HL-60 (cell line): Measurements from ENCODE around the gene HCLS1.

Source experiments
- DNase-seq, 2 experiments: peaks; one replicate each; pipeline ENCODE4 v3.0.0-alpha.2; 2010 to 2020; ENCODE audit warnings: low read depth in 1 of 2, low spot score in 1 of 2
- H3K27ac ChIP-seq: fragments of 250-450 bp; sonication (Bioruptor Pico); replicated peaks from 2 replicates; pipeline ENCODE4 v1.5.1; 2020; ENCODE audit warnings: mild to moderate bottlenecking, moderate library complexity
- H3K27me3 ChIP-seq: fragments of 250-450 bp; sonication (Bioruptor Pico); 2 replicates; pipeline ENCODE4 v1.5.1; 2021; ENCODE audit warnings: mild to moderate bottlenecking, moderate library complexity; ENCODE audit not compliant: insufficient read depth, poor library complexity, severe bottlenecking
- H3K4me3 ChIP-seq: replicated peaks from 2 replicates; pipeline ENCODE4 v1.5.1; 2011; ENCODE audit warnings: mild to moderate bottlenecking, control low read depth, low read length; ENCODE audit not compliant: insufficient read depth
- GABPA ChIP-seq: IDR thresholded peaks from 2 replicates; pipeline ENCODE4 v1.6.1; 2012; ENCODE audit warnings: low read depth
- POLR2AphosphoS5 ChIP-seq: IDR thresholded peaks from 2 replicates; pipeline ENCODE4 v1.6.1; 2012; ENCODE audit warnings: low read depth
- REST ChIP-seq: IDR thresholded peaks from 2 replicates; pipeline ENCODE4 v1.6.1; 2012; ENCODE audit warnings: low read depth; ENCODE audit not compliant: insufficient replicate concordance
- SPI1 ChIP-seq: IDR thresholded peaks from 2 replicates; pipeline ENCODE4 v1.6.1; 2012; ENCODE audit warnings: low read depth, mild to moderate bottlenecking, borderline replicate concordance
- TF ChIP-seq, protein P1 (sequence below): IDR thresholded peaks from one replicate; pipeline ENCODE4 v1.5.1; 2011; ENCODE audit warnings: low read length, control low read depth, inconsistent platforms; ENCODE audit not compliant: insufficient read depth

The HCLS1 gene

DNA sequence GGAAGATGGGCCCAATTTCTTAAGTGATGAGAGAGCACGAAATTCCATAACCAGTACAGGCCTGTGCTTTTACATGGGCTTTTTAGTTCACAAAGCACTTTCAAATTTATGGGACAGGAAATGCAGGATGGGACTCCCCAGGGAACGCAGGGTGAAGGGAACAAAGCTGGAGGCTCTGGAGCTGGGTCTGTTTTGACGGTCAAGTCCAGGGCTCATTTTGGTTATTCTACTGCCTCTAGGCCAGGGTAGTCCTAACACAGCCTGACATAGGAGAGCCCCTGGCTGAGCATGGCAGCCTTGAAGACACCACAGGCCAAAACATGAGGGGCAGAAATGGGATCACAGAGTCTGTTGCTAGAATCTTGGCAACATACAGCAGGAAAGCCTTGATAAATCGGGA, 33.5 kb downstream of the HCLS1 start:
- TF ChIP-seq POLR2AphosphoS5 (no peak), REST (no peak), GABPA (no peak), SPI1 (no peak)
- TF ChIP-seq, protein P1, sequence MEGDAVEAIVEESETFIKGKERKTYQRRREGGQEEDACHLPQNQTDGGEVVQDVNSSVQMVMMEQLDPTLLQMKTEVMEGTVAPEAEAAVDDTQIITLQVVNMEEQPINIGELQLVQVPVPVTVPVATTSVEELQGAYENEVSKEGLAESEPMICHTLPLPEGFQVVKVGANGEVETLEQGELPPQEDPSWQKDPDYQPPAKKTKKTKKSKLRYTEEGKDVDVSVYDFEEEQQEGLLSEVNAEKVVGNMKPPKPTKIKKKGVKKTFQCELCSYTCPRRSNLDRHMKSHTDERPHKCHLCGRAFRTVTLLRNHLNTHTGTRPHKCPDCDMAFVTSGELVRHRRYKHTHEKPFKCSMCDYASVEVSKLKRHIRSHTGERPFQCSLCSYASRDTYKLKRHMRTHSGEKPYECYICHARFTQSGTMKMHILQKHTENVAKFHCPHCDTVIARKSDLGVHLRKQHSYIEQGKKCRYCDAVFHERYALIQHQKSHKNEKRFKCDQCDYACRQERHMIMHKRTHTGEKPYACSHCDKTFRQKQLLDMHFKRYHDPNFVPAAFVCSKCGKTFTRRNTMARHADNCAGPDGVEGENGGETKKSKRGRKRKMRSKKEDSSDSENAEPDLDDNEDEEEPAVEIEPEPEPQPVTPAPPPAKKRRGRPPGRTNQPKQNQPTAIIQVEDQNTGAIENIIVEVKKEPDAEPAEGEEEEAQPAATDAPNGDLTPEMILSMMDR, result no peak
- Histone ChIP-seq H3K27ac (no peak overlapping the region), H3K4me3 (no peak overlapping the region), H3K27me3 (no peaks in the 10 kb centered on the region)
- DNase-seq, result no peak

DNA sequence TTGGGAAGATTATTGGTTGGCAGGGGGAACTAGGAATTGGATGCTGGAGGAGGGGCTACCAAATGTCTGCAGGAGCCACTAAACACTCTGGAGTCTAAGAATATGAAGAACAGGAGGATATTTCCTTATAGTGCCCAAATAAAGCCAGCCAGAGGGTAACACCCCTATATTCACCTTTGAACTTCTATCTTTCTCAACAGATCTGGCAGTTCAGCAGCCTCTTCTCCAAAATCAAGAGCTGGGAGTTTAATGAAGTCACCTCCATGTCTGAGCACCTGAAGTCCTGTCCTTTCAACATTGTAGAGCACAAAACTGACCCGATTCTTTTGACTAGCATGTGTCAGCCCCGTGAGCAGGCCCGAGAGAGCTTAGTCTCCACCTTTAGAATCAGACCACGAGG, 34.2 kb downstream of the HCLS1 start:
- no peak for TF ChIP-seq POLR2AphosphoS5
- TF ChIP-seq, protein P1, result no peak
- TF ChIP-seq REST, result no peak
- TF ChIP-seq SPI1, result no peak
- TF ChIP-seq GABPA, result no peak
- no peak for DNase-seq

DNA sequence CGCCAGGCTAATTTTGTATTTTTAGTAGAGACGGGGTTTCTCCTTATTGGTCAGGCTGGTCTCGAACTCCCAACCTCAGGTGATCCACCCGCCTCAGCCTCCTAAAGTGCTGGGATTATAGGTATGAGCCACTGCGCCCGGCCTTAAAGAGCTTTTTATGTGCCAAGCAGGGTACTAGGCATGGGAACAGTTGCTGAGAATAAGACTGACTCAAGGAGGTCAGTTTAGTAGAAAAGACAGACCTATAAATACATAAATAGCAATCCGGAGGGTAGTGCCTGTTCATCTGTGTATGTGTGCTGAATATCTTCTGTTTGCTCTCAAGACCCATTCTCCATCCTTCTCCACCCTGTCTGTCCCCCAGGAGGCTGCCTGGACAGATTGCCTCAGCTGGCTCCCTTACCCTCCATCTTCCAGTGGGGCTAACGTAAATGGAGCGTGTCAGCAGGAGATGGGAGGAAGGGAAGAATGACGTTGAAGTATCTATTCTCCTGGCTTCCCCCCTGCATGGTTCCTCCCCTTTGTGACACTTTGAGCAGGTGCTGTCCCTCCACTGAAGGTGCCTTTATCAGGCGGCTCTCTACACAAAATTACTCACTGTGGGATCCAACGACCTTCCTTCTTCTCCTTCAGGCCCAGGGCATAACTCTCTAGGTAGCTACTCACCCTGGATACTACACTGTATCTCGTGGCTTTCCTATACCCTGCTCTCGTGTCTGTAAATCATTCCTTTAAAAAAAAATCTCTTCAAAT, 36.4 kb downstream of the HCLS1 start:
- H3K4me3 ChIP-seq, result no peak overlapping the region
- TF ChIP-seq REST, result no peak
- TF ChIP-seq, protein P1, result no peak
- TF ChIP-seq POLR2AphosphoS5, result no peak
- no peak for TF ChIP-seq SPI1
- TF ChIP-seq GABPA, result no peak
- H3K27me3 ChIP-seq, result no peaks in the 10 kb centered on the region
- no peak overlapping the region for H3K27ac ChIP-seq
- DNase-seq, result no peak

More for the DNA sequence above, 34.2 kb downstream of the HCLS1 start:
- Histone ChIP-seq H3K27me3 (no peaks in the 10 kb centered on the region), H3K4me3 (no peak overlapping the region), H3K27ac (no peak overlapping the region)
